Subcutaneous adipose tissue (tissue), 4 donors: Measurements from ENCODE around the gene HOXC12. TPM values are rescaled to one million over a fixed set of nuclear protein-coding genes. Genes with fewer than 3 reads are reported as not detected.

Experiments
- CTCF ChIP-seq: fragments of 450-650 bp; IDR thresholded peaks from one replicate; pipeline ENCODE4 v1.5.1; 2016; ENCODE audit warnings: low read depth, mild to moderate bottlenecking, control low read depth, antibody characterized with exemption, moderate library complexity
- total RNA-seq, 4 donors: library from RNA; depleted of rRNA; stranded (reverse); fragments of >200 nt; gene quantifications; one replicate each; pipeline ENCODE4 v1.1.0, GENCODE V29; 2016

The HOXC12 gene
- total RNA-seq, 4 donors from 2014 or later: 0.17 to 1.8 (median 0.50) TPM

- no peak for TF ChIP-seq CTCF
These were observed 5.7 kb downstream of the HOXC12 start for GRCh38 chr12:53960187-53961024.

GRCh38 chr12:53961025-53961761 is 6.5 kb downstream of the HOXC12 start:
- TF ChIP-seq CTCF: no peak

GRCh38 chr12:53963005-53963404 is 8.3 kb downstream of the HOXC12 start:
- no peak for TF ChIP-seq CTCF

GRCh38 chr12:53963434-53964314 is 9.0 kb downstream of the HOXC12 start:
- no peak for TF ChIP-seq CTCF

- TF ChIP-seq CTCF: no peak
These were observed 9.6 kb downstream of the HOXC12 start for GRCh38 chr12:53964315-53964713.

- no peak for TF ChIP-seq CTCF
These were observed 10.8 kb downstream of the HOXC12 start for GRCh38 chr12:53965281-53966084.
